ENCODE results near the gene MYO1G.
A peak's percentile ranks its signal among the peaks of the same experiment; 100 is the strongest.
"Not testable (repeated sequence)": the region's sequence is repeated elsewhere in the genome, so short reads cannot be mapped to it uniquely, and the experiment has no call there.

The MYO1G gene

GRCh38 chr7:44936322-44936721, 42.5 kb downstream of the MYO1G start:
- TF ChIP-seq, protein P1, sequence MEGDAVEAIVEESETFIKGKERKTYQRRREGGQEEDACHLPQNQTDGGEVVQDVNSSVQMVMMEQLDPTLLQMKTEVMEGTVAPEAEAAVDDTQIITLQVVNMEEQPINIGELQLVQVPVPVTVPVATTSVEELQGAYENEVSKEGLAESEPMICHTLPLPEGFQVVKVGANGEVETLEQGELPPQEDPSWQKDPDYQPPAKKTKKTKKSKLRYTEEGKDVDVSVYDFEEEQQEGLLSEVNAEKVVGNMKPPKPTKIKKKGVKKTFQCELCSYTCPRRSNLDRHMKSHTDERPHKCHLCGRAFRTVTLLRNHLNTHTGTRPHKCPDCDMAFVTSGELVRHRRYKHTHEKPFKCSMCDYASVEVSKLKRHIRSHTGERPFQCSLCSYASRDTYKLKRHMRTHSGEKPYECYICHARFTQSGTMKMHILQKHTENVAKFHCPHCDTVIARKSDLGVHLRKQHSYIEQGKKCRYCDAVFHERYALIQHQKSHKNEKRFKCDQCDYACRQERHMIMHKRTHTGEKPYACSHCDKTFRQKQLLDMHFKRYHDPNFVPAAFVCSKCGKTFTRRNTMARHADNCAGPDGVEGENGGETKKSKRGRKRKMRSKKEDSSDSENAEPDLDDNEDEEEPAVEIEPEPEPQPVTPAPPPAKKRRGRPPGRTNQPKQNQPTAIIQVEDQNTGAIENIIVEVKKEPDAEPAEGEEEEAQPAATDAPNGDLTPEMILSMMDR (IDR thresholded peaks at IDR 0.05; ENCODE audit: low read length, missing control alignments) = no peak
- no peak for DNase-seq (ENCODE audit: low read depth)
- no peak overlapping the region for H3K4me3 ChIP-seq (replicated peaks; ENCODE audit: low read depth, low read length)

GRCh38 chr7:44935583-44935982, 43.2 kb downstream of the MYO1G start:
- H3K4me3 ChIP-seq (replicated peaks; ENCODE audit: low read depth, low read length) = no peak overlapping the region
- TF ChIP-seq, protein P1 (IDR thresholded peaks at IDR 0.05; ENCODE audit: low read length, missing control alignments) = no peak
- DNase-seq (ENCODE audit: low read depth) = no peak

- no peak overlapping the region for H3K4me3 ChIP-seq (replicated peaks; ENCODE audit: low read depth, low read length)
- no peak for DNase-seq (ENCODE audit: low read depth)
- TF ChIP-seq, protein P1 (IDR thresholded peaks at IDR 0.05; ENCODE audit: low read length, missing control alignments) = no peak
Observed at GRCh38 chr7:44935016-44935415, 43.8 kb downstream of the MYO1G start.

GRCh38 chr7:44934510-44934909, 44.3 kb downstream of the MYO1G start:
- H3K4me3 ChIP-seq (replicated peaks; ENCODE audit: low read depth, low read length); DNase-seq (ENCODE audit: low read depth): not testable (repeated sequence)

GRCh38 chr7:44930921-44931320, 47.9 kb downstream of the MYO1G start:
- no peak for DNase-seq (ENCODE audit: low read depth)
- TF ChIP-seq, protein P1 (IDR thresholded peaks at IDR 0.05; ENCODE audit: low read length, missing control alignments) = no peak

DNA sequence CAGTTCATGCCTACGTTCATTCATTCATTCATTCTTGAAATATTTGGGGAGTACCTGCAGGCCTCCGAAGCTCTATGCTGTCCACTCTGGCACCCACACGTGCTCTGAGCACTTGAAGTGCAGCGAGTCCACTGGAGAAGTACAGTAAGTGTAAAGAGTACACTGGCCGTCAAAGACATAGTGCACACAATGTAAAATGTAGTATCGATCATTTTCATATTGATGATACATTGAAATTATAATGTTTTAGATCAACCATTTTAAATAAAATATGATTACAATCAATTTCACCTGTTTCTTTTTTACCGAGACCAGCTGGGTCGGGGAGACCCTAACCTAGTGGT, 56.5 kb downstream of the MYO1G start:
- no peak overlapping the region for H3K4me3 ChIP-seq (replicated peaks; ENCODE audit: low read depth, low read length)
- TF ChIP-seq, protein P1 (IDR thresholded peaks at IDR 0.05; ENCODE audit: low read length, missing control alignments) = no peak
- no peak for DNase-seq (ENCODE audit: low read depth)

More at GRCh38 chr7:44930921-44931320, 47.9 kb downstream of the MYO1G start:
- no peak overlapping the region for H3K4me3 ChIP-seq (replicated peaks; ENCODE audit: low read depth, low read length)

- peak; percentile 78 for DNase-seq (ENCODE audit: low read depth)
- TF ChIP-seq, protein P1 (IDR thresholded peaks at IDR 0.05; ENCODE audit: low read length, missing control alignments) = peak; percentile 81
- H3K4me3 ChIP-seq (replicated peaks; ENCODE audit: low read depth, low read length) = no peak overlapping the region
Observed at GRCh38 chr7:44921607-44922350, 57.0 kb downstream of the MYO1G start.
